HK-2 (cell line): ENCODE results near the gene NPEPL1.

Source experiments
- DNase-seq: peaks from one replicate; pipeline ENCODE4 v3.0.0-alpha.2; 2018; ENCODE audit not compliant: unreplicated experiment

The NPEPL1 gene

DNA sequence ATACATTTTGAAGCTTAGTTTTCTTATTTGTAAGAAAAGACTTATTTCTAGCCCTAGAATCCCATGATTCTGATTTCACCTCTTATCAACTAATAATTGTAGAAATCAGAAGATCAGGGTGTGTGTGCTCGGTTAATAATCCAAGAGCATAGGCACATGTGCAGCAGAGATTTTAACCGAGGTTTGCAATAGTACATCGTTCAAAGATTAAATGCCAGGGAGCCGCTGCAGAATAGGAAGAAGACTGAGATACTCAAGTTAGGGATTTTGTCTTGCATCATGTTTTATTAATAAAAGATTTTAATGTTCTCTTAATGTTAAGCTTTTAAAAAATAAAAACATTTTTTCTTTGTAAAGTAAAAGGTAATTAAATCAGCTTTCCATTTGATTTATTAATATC, 34.6 kb upstream of the NPEPL1 start:
- DNase-seq, result no peak

- DNase-seq, result no peak
Measured at GRCh38 chr20:58658760-58659159, 33.8 kb upstream of the NPEPL1 start.

- DNase-seq, result peak; percentile 41
Measured at GRCh38 chr20:58659841-58660240, 32.8 kb upstream of the NPEPL1 start.

DNA sequence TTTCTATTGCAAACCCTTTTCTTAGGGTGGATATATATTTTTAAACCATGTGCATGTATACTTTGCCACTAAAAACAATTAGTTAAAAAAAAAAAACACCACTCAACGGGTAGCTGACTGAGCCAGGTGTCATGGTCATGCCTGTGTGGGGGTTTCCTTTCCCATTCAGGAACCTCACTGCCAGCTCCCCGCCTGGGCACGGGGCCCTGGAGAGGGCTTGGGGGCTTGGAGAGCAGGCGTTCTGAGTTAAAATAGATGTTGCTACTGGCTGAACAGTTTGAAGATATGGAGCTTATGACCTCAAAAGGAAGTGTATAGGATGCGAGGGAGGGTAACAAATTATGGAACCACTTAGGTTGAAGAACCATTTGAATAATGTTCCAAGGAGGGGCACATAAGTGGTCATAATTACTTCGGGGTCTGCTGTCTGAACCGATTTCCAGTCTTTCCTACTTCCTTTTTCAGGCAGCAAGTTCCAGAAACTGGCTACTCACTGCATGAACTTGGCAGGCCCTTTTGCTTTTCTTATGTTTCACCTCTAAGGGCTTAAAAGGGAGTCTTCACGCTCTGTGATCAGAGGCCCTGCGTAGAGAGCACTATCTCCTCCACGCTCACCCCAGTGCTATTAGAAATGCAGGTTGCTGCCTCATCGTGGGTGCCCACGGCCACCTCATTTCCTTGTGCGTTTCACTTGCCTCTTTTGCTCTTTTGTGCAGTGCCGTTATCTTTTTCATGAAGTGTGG, 31.6 kb upstream of the NPEPL1 start:
- DNase-seq, result no peak

GRCh38 chr20:58661598-58662473, 30.8 kb upstream of the NPEPL1 start:
- no peak for DNase-seq

GRCh38 chr20:58664331-58664730, 28.3 kb upstream of the NPEPL1 start:
- no peak for DNase-seq

- no peak for DNase-seq
Measured at GRCh38 chr20:58664883-58665282, 27.7 kb upstream of the NPEPL1 start.

GRCh38 chr20:58665606-58666005, 27.0 kb upstream of the NPEPL1 start:
- peak; percentile 94 for DNase-seq

- no peak for DNase-seq
Measured at GRCh38 chr20:58666702-58667101, 25.9 kb upstream of the NPEPL1 start.

DNA sequence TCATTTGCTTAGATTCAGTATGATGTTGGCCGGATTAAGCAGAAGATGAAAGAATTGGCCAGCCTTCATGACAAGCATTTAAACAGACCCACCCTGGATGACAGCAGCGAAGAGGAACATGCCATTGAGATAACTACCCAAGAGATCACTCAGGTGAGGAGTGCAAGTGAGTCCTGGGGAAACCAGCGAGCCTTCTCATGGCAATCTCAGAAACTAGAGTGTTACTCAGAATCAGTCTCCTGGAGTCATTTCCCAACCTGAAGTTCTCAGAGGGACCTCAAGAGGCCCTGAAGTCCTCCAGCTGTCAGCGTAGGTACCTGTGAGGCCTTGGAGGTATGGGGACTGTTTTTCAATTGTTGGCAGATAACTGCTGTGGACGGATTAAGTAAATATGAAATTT, 24.6 kb upstream of the NPEPL1 start:
- DNase-seq, result no peak

DNA sequence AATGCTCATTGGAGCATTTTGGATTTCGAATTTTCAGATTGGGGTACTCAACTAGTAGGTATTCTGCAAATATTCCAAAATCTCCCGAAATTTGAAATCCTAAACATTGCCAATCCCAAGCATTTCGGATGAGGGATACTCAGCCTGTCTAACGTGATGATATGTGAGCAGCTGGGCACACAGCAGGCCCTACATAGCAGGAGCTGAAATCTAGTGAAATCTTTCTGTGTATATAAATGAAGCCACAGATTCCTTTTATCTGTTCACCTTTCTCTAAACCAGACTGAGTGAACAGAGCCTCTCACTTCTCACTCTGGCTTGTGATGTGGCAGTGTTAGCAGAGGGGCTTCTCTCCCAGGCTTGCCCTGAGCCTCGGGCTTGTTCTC, 23.7 kb upstream of the NPEPL1 start:
- DNase-seq, result no peak

DNA sequence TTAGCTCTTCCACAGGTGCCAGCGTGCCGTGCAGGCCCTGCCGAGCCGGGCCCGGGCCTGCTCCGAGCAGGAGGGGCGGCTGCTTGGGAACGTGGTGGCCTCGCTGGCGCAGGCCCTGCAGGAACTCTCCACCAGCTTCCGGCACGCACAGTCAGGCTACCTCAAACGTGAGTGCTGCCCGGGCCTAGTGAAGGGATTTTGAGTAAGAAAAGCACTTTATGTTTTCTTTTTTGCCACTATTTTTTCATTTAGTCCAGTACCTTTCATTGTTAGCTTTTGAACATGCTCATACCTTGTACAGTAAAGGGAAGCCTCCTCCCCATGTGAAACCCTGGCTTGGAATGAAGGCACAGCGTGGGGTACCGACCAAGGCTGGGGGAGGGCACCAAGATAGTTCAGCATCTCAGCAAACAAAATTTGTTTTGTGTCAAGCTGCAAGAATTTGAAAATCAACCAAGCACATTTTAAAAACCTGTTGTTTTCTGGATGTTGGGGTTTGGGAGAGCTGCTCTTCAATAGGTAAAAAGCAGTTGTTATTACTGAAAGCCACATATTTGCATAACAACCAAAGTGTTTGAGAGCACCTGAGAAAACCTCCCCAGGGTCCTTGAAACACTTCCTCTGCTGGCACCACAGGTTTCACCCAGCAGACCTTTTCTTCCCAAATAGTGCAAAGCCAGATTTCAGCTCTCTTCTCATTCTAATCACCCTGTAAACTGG, 23.2 kb upstream of the NPEPL1 start:
- no peak for DNase-seq

DNA sequence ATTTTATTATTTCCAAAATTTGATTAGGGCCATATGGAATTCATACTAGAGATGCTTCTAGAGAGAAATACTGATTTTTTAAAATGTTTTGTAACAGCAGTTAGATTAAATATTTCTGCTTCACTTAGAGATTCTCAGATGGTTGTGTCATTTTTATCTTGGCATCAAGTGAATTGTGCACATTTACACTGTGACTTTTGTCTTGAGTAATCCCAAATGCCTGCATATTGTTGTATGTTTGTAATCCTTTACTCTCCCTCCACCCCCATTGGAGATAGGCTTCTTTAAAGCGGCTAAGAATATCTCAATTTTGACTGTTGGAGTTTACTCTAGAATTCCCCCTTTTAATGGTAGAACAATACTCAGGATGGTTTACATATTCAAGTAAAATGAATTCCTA, 22.5 kb upstream of the NPEPL1 start:
- DNase-seq, result no peak

GRCh38 chr20:58670659-58671058, 21.9 kb upstream of the NPEPL1 start:
- DNase-seq, result no peak

DNA sequence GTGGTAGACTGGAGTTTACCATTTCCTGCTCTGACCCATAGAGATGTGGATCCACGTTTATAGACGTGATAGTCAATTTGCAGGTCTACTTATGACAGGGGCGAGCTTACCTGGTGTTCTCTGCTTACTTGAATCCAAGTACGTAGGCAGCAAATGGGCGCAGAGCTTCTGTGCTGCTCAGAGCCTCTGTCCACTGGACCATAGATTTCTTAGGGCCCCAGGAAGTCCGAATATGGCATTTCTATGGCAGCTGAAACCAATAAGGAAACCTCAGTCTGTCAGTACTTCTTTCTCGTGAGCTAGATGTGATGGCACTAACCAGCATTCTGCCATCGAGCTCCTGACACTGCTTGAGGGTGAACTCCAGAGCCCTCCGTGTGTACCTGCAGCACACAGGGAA, 19.5 kb upstream of the NPEPL1 start:
- no peak for DNase-seq

DNA sequence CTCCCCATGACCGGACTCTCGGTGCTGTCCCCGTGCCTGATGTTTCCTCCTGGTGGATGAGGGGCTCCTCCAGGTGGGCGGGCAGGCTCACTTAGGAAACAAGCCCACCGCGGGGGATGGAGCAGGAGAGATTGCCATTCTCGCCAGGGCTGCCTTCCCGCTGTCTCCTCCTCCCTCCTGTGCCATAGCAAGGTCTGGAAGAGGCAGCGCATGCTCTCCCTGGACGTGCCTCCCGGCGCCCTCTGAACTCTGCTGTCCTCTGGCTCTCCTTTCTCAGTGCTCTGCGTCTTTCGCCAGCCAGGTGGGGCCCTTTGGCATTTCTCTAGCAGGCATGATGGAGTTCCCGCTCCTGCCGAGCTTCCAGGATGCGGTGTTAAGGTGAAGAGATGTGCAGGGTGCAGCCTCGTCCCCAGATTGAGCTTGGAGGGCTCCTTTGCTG, 17.4 kb upstream of the NPEPL1 start:
- DNase-seq, result no peak

GRCh38 chr20:58675641-58676040, 17.0 kb upstream of the NPEPL1 start:
- no peak for DNase-seq

GRCh38 chr20:58676161-58676560, 16.4 kb upstream of the NPEPL1 start:
- no peak for DNase-seq

GRCh38 chr20:58677079-58677604, 15.5 kb upstream of the NPEPL1 start:
- no peak for DNase-seq

DNA sequence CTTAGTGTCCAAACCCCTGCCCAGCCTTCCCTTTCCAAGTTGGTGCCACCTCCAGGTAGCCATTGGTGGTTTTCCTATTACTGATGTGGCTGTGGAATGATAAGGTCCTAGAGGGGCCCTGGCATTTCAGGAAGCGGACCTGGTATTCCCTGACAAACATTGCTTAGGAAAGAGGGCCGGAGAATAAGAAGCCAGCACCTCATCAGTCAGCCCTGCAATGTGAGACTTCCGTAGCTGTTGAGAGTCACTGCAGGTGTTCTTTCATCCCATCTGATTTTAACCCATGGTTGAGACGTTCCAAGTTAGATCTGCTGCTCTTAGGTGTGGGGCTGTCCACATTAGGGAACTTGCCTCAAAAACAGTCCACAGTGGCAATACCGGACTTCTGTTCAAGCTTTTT, 14.8 kb upstream of the NPEPL1 start:
- DNase-seq, result no peak

DNA sequence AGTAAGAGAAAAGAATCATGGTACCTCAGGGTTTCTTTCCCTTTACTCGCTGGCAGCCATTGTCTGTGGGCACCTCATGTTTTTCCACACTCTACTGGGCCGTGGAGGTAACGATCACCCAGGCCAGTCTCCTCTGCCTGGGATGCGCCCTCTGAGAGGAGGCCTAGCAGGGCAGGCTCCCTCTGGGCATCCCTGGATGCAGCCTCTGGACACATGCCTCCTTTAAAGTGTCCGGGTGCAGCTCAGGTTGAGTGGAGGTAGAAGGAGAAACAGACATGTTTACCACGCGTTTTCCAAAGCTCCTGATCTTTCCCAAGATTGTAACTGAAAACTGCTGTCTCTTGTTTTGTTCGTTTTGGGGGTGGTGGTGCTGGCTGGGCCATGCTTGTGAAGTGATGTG, 13.8 kb upstream of the NPEPL1 start:
- DNase-seq, result no peak
